Neutrophil (primary cell): Measurements from ENCODE around the gene OSBPL2.
A peak's percentile ranks its signal among the peaks of the same experiment; 100 is the strongest.

Experiments
- H3K27ac ChIP-seq: fragments of 200-600 bp; sonication (generic); 2 replicates; pipeline ENCODE4 v1.5.1; 2016; ENCODE audit warnings: mild to moderate bottlenecking, moderate library complexity
- H3K27me3 ChIP-seq: fragments of 200-600 bp; sonication (generic); 2 replicates; pipeline ENCODE4 v1.6.0; 2016; ENCODE audit warnings: mild to moderate bottlenecking
- H3K36me3 ChIP-seq: fragments of 200-600 bp; sonication (generic); 2 replicates; pipeline ENCODE4 v1.5.1; 2017
- H3K4me1 ChIP-seq, 2 experiments: fragments of 200-600 bp in 1 of 2; sonication (generic) in 1 of 2; 1 replicate in 1 of 2; 2 replicates in 1 of 2; pipeline versions ENCODE4 v1.5.1 to v1.6.1; 2013 to 2016; ENCODE audit warnings: low read depth in 1 of 2, low read length in 1 of 2, mild to moderate bottlenecking in 1 of 2, moderate library complexity in 1 of 2; ENCODE audit not compliant: control insufficient read depth in 1 of 2, insufficient read depth in 1 of 2
- H3K4me3 ChIP-seq, 2 experiments: fragments of 200-600 bp in 1 of 2; sonication (generic) in 1 of 2; 1 replicate in 1 of 2; 2 replicates in 1 of 2; pipeline ENCODE4 v1.5.1; 2013 to 2016; ENCODE audit warnings: low read depth in 1 of 2, low read length in 1 of 2, mild to moderate bottlenecking in 1 of 2, moderate library complexity in 1 of 2
- H3K9me3 ChIP-seq: fragments of 200-600 bp; sonication (generic); 2 replicates; pipeline ENCODE4 v1.5.1; 2016
- TF ChIP-seq, protein P1 (sequence below): fragments of 200-600 bp; sonication (generic); IDR thresholded peaks from 2 replicates; pipeline ENCODE4 v1.5.1; 2016; ENCODE audit warnings: antibody characterized with exemption

The OSBPL2 gene

DNA sequence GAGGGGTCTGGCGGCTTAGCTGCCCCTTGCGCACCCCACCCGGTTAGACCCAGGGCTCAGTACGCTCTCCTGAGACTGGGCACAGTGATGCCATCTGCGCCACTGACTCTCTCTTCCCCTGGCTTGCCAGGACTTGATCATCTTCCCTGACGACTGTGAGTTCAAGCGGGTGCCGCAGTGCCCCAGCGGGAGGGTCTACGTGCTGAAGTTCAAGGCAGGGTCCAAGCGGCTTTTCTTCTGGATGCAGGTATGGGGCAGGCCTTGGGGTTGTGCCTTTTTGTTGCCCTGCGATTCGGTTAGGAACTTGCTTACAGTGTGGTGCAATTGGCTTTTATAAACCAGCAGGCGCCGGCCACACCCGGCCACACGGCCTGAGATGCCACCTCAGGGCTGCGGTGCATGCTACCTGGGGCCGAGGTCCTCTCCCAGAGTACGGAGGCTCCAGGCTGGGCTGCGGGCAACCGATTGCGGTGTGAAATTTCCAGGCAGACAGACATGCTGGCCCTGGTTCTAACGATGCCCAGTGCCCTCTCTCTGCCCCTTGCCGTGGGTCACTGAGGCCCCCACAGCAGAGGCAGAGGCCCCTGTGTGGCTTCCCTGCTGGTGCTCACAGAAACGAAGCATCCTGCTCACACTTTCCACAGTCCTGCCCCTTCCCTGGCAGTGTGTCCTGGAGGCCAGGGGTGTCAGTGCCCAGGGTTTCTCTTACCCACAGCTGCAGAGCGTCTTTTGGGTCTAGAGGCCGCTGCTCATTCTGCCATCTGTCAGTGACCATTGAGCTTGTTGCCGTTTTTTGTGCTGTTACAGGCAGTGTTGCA lies 66.2 kb downstream of the OSBPL2 start:
- Histone ChIP-seq H3K4me3 (peak overlapping the region; percentile 75 to 78), H3K27me3 (no peaks in the 10 kb centered on the region), H3K4me1 (peaks cover 20 to 33% of the 10 kb centered on the region in 2 experiments), H3K27ac (no peak overlapping the region), H3K36me3 (peaks cover 67% of the 10 kb centered on the region), H3K9me3 (no peaks in the 10 kb centered on the region)
- TF ChIP-seq, protein P1, sequence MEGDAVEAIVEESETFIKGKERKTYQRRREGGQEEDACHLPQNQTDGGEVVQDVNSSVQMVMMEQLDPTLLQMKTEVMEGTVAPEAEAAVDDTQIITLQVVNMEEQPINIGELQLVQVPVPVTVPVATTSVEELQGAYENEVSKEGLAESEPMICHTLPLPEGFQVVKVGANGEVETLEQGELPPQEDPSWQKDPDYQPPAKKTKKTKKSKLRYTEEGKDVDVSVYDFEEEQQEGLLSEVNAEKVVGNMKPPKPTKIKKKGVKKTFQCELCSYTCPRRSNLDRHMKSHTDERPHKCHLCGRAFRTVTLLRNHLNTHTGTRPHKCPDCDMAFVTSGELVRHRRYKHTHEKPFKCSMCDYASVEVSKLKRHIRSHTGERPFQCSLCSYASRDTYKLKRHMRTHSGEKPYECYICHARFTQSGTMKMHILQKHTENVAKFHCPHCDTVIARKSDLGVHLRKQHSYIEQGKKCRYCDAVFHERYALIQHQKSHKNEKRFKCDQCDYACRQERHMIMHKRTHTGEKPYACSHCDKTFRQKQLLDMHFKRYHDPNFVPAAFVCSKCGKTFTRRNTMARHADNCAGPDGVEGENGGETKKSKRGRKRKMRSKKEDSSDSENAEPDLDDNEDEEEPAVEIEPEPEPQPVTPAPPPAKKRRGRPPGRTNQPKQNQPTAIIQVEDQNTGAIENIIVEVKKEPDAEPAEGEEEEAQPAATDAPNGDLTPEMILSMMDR = no peak

DNA sequence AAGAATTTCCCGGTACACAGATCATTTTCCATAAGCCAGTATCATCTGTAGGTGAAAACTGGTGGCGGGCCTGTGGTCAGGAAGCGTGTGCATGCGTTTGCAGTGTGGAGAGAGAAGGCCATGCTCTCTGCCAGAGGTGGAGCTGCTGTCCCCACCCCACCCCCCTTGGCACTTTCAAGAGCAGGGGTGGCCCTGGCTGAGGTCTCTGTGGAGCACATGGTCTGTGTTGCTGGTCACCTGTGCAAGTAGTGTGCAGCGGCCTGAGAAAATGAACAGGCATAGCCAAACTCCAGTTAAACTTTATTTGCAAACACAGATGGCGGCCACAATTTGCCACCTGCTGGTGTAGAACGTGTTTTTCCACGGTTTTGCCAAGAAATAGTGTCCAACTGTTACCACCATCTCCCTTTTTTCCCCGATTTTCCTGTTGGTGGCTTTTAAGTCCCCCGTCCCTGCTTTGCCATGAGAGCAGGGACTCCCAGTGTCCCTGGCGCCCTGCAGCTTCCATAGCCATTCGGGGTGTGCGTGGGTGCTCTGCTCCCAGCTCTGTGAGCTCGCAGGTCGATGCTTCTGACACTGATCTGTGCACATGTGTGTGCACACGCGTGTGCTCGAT lies 66.9 kb downstream of the OSBPL2 start:
- H3K4me1 ChIP-seq = peaks cover 20 to 33% of the 10 kb centered on the region in 2 experiments
- H3K27me3 ChIP-seq = no peaks in the 10 kb centered on the region
- no peak overlapping the region for H3K27ac ChIP-seq
- no peaks in the 10 kb centered on the region for H3K9me3 ChIP-seq
- H3K4me3 ChIP-seq = no peak overlapping the region
- TF ChIP-seq, protein P1 = no peak
- peaks cover 64% of the 10 kb centered on the region for H3K36me3 ChIP-seq

DNA sequence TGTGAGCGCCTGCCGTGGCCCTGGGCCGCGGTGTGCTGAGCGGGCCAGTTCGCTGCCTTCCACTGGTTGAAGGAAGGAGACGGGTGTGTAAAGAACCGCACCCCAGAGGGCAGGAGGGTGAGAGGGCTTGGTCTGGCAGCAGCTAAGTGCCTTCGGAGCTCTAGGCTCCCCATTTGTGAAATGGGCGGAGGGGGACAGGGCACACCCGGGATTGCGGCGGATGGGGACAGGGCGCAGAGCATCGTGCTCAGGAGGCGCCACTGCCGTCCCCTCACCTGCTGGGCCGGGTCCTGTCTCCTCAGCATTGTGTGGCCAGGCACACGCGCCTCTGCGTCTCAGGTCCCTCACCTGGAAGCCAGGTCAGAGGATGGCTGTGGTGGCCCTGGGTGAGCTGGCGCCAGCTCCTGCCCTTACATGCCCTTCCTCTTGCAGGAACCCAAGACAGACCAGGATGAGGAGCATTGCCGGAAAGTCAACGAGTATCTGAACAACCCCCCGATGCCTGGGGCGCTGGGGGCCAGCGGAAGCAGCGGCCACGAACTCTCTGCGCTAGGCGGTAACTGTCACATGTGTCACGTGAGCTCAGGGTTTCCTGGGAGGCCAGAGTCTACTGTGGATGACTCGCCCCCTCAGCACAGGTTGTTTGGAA lies 67.6 kb downstream of the OSBPL2 start:
- H3K36me3 ChIP-seq = peaks cover 60% of the 10 kb centered on the region
- H3K4me1 ChIP-seq = peaks cover 20 to 33% of the 10 kb centered on the region in 2 experiments
- H3K27me3 ChIP-seq = no peaks in the 10 kb centered on the region
- no peaks in the 10 kb centered on the region for H3K9me3 ChIP-seq
- TF ChIP-seq, protein P1 = no peak
- H3K27ac ChIP-seq = no peak overlapping the region
- H3K4me3 ChIP-seq = no peak overlapping the region

DNA sequence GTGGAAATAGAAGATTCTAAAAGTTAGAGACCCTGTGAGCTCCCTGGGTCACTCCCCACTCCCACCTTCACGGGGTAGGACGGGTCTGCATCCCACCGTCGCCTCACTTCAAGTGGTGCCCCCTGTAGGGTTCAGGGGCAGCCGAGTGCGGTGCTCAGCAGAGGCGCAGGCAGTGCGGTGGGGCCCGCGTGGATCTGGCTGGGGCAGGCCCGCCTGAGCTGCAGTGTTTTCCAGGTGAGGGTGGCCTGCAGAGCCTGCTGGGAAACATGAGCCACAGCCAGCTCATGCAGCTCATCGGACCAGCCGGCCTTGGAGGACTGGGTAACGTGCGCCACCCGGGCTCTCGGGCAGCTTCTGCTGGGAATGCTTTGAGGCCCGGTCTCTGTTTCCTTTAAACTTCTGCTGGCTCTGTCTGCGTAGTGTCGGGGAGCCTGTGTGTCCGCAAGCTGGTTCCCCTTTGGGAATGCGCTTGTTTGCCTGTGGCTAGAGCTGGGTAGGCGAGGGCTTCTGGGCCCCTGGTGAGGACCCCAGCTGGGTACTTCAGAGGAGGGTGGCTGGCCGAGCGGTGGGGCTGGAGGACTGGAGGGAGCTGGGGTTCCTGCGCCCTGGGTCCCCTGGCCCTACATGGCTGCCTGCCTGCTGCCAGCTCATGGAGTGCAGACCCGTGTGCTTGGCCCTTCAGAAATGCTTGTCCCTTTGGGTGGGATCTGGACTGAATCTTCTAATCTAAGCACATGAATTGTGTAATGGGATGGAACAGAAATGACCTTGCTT lies 68.3 kb downstream of the OSBPL2 start:
- H3K4me3 ChIP-seq = no peak overlapping the region
- TF ChIP-seq, protein P1 = no peak
- H3K36me3 ChIP-seq = peaks cover 60% of the 10 kb centered on the region
- H3K9me3 ChIP-seq = no peaks in the 10 kb centered on the region
- H3K4me1 ChIP-seq = peaks cover 20 to 30% of the 10 kb centered on the region in 2 experiments
- no peak overlapping the region for H3K27ac ChIP-seq
- H3K27me3 ChIP-seq = no peaks in the 10 kb centered on the region
